ENCODE results near the gene SZT2. TPM values are rescaled to one million over a fixed set of nuclear protein-coding genes. Genes with fewer than 3 reads are reported as not detected.

Gene SZT2
- total and polyA plus RNA-seq, 2 of the 13 experiments (the other 11 are each of a cell fraction or from before 2014, with no cell fraction given): 8.0 to 8.8 TPM

- TF ChIP-seq ZNF407 (CRISPR knock-in tag; IDR thresholded peaks at IDR 0.05; ENCODE audit: not compliant biosample characterization) (no peak), CSRNP1 (CRISPR knock-in tag; IDR thresholded peaks at IDR 0.05) (no peak), ZHX1 (CRISPR knock-in tag; IDR thresholded peaks at IDR 0.05; ENCODE audit: low read depth) (no peak), REL (CRISPR knock-in tag; conservative IDR thresholded peaks at IDR 0.05) (no peak), HOXD1 (CRISPR knock-in tag; IDR thresholded peaks at IDR 0.05) (0 out of 2 replicates have a peak, but pooled peaks have one; percentile 36), BCL6 (CRISPR knock-in tag; IDR thresholded peaks at IDR 0.05) (peak; percentile 88), NFKBIZ (CRISPR knock-in tag; IDR thresholded peaks at IDR 0.05) (no peak), HMGA1 (CRISPR knock-in tag; conservative IDR thresholded peaks at IDR 0.05) (no peak), ZNF20 (CRISPR knock-in tag; IDR thresholded peaks at IDR 0.05) (no peak)
- TF ChIP-seq, protein P1, sequence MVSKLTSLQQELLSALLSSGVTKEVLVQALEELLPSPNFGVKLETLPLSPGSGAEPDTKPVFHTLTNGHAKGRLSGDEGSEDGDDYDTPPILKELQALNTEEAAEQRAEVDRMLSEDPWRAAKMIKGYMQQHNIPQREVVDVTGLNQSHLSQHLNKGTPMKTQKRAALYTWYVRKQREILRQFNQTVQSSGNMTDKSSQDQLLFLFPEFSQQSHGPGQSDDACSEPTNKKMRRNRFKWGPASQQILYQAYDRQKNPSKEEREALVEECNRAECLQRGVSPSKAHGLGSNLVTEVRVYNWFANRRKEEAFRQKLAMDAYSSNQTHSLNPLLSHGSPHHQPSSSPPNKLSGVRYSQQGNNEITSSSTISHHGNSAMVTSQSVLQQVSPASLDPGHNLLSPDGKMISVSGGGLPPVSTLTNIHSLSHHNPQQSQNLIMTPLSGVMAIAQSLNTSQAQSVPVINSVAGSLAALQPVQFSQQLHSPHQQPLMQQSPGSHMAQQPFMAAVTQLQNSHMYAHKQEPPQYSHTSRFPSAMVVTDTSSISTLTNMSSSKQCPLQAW (CRISPR knock-in tag; IDR thresholded peaks at IDR 0.05): 0 out of 2 replicates have a peak, but pooled peaks have one; percentile 5
Measured at GRCh38 chr1:43358121-43358745, 31.5 kb upstream of the SZT2 start (continued).
